GM21786 (cell line): ENCODE measurements around the gene CHD9.
"Not testable (repeated sequence)": the region's sequence is repeated elsewhere in the genome, so short reads cannot be mapped to it uniquely, and the experiment has no call there.

ENCODE experiments used
- ATAC-seq: cut with Tn5 transposase; IDR thresholded peaks from one replicate; pipeline ENCODE4 v1.9.1; 2021; ENCODE audit not compliant: unreplicated experiment

Gene CHD9

GRCh38 chr16:53261276-53261675, 206.5 kb downstream of the CHD9 start:
- no peak for ATAC-seq

DNA sequence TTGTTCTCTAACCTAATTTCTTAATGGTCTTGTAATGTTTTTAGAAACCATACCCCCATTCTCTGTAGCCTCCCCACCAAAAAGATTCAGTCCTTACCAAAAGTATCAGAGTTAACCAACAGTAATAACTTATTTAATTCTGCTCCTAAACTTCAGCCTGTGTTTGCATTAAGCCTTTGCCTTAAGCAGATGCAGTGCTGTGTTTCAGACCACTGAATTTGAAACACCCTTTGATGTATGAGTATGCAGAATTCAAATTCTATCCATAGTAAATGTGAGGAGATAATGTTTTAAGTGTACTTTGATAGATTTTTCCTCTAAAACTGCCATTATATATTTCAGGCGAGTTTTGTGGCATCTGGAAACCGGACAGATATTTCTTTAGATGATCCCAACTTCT, 207.9 kb downstream of the CHD9 start:
- ATAC-seq = no peak

GRCh38 chr16:53266156-53266555, 211.4 kb downstream of the CHD9 start:
- no peak for ATAC-seq

- ATAC-seq = not testable (repeated sequence)
Measured at GRCh38 chr16:53278498-53278897, 223.7 kb downstream of the CHD9 start.

GRCh38 chr16:53281280-53281679, 226.5 kb downstream of the CHD9 start:
- no peak for ATAC-seq

DNA sequence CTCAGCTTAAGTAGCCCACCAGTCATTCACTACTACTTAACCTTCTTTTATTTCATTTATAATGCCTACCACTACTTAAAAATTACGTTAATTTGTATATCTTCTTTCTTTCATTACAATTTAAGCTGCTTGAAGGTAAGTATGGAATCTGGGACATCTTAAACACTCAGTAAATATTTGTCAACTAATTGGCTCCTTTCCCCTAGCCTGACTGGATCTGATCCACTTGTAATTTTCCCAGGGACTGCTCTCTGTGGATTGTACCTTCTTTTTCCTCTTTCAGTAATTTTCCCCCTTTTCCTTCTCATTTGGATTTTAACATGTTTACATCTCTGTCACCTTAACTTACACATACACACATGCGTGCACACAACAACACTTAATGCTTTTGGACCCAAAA, 227.1 kb downstream of the CHD9 start:
- no peak for ATAC-seq

GRCh38 chr16:53282328-53282727, 227.5 kb downstream of the CHD9 start:
- no peak for ATAC-seq

GRCh38 chr16:53282975-53283946, 228.5 kb downstream of the CHD9 start:
- no peak for ATAC-seq

GRCh38 chr16:53285236-53285635, 230.4 kb downstream of the CHD9 start:
- ATAC-seq = no peak

- no peak for ATAC-seq
Measured at GRCh38 chr16:53290520-53290919, 235.7 kb downstream of the CHD9 start.

DNA sequence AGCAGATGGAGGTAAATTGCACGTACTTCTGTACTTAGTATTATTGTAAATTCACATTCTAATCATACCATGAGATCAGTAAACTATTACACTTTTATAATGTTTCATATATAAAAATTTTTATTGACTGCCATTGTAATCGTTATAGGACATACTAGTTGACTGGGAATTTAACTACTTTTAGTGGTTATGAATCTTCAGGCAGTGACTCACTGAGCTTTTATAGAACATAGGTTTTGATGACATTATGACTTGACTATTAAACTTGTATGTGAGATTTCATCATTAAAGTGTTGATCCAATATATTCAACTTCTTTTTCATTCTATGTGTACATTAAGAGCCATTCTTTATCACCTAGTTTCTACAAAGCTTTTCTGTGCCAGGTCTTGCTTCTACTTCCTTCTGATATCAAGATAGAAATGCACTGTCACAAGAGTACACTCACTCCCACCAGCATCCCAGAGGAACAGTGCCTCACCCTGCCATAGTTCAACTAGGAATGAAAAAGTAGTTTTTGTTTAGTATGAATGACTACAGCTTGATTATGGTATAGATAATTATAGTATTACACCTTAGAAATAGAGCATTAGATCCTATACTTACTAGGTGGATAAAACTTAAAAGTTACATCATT, 237.1 kb downstream of the CHD9 start:
- ATAC-seq = no peak

GRCh38 chr16:53297477-53297876, 242.7 kb downstream of the CHD9 start:
- no peak for ATAC-seq

DNA sequence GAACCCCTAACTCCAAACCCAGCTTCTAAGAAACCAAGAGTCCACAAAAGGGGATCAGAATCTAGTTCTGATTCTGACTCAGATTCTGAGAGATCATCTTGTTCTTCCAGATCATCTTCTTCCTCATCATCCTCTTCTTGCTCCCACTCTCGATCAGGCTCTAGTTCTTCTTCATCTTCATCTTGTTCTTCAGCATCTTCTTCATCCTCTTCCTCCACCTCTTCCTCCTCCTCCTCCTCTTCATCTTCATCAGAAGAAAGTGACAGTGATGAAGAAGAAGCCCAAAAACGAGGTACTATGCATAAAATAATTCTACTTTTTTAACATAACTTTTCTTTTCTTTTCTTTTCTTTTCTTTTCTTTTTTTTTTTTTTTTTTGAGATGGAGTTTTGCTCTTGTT, 249.5 kb downstream of the CHD9 start:
- ATAC-seq = no peak

DNA sequence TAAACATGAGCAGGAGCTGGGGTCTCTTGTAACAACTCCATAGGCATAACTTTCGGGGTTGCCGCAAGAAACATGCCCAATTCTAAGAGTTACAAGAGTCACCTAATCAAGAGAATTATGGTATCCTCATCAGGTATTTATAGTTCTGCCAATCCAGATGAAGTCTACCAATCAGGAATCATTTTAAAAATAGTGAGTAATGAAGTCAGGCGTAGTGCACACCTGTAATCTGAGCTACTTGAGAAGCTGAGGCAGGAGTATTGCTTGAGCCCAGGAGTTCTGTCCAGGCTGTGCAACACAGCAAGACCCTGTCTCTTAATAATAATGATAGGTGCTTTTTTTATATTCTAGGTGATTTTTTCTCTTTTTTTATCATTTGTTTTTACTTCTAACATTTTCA, 251.0 kb downstream of the CHD9 start:
- ATAC-seq = no peak

DNA sequence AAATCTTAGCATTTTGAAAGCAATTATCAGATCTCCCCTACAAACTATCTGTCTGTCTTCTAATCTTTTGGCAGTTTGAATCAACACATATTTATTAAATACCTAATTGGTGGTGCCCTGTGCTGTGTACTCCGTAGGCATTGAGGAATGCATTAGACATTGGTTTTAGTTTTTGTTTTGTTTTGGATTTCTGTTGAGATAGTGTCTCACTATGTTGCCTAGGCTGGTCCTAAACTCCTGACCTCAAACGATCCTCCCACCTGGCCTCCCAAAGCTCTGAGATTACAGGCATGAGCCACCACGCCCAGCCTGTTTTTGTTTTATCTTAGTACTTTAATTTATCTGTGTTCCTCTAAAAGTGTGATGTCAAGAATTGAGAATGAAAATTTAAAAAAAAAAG, 254.7 kb downstream of the CHD9 start:
- no peak for ATAC-seq

DNA sequence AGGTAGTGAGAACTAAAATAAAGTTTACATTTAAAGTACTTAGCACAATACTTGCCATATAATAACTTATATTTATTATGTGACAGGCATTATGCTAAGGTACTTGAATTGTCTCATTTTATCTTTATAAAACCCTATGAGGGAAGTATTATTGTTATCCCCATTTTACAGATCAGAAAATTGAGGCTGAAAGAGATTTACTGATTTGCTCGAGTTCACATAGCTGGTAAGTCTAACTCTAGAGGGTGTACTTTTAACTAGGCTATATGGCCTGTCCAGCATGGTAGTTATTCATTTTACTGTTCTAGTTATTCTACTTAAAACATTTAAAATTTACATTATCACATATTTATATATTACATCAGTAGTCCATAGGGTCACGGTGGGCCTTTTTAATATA, 266.2 kb downstream of the CHD9 start:
- no peak for ATAC-seq

DNA sequence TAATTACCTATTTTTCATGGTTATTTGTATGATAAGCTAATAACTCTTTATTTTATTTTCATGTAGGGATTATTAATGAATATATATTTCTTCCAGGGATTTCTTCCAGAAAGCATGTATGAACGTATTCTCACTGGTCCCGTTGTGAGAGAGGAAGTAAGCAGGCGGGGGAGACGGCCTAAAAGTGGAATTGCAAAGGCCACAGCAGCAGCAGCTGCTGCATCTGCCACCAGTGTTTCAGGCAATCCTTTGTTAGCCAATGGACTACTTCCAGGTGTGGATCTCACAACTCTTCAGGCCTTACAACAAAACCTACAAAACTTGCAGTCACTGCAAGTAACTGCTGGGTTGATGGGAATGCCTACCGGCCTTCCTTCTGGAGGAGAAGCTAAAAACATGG, 269.1 kb downstream of the CHD9 start:
- no peak for ATAC-seq

GRCh38 chr16:53330991-53331390, 276.2 kb downstream of the CHD9 start:
- ATAC-seq = not testable (repeated sequence)

GRCh38 chr16:53334581-53334980, 279.8 kb downstream of the CHD9 start:
- no peak for ATAC-seq

- ATAC-seq = no peak
Measured at GRCh38 chr16:53337294-53337693, 282.5 kb downstream of the CHD9 start.

GRCh38 chr16:53341792-53342191, 287.0 kb downstream of the CHD9 start:
- no peak for ATAC-seq

GRCh38 chr16:53355064-53355463, 300.3 kb downstream of the CHD9 start:
- ATAC-seq = no peak
